Mesenchymal stem cell (in vitro differentiated cells and primary cell): ENCODE results near the gene ATP8A1.

Experiments used
- DNase-seq: peaks from one replicate; pipeline ENCODE4 v3.0.0-alpha.2; 2013
- H2AFZ ChIP-seq: one replicate; pipeline ENCODE4 v1.6.1; 2013; ENCODE audit warnings: low read depth, mild to moderate bottlenecking, control low read depth, inconsistent platforms, low read length, moderate library complexity
- H2AK5ac ChIP-seq: 2 replicates; pipeline ENCODE4 v1.6.1; 2013; ENCODE audit warnings: low read length, moderate library complexity, mild to moderate bottlenecking, inconsistent platforms; ENCODE audit not compliant: severe bottlenecking
- H2BK120ac ChIP-seq: one replicate; pipeline ENCODE4 v1.6.1; 2013; ENCODE audit warnings: low read depth, mild to moderate bottlenecking, inconsistent platforms, low read length, moderate library complexity
- H2BK12ac ChIP-seq, 2 experiments: one replicate each; pipeline ENCODE4 v1.6.1; 2013; ENCODE audit warnings: inconsistent platforms in 2 of 2, low read length in 2 of 2, mild to moderate bottlenecking in 2 of 2, moderate library complexity in 2 of 2, control low read depth in 1 of 2
- H2BK15ac ChIP-seq: one replicate; pipeline ENCODE4 v1.6.1; 2013; ENCODE audit warnings: mild to moderate bottlenecking, low read depth, inconsistent platforms; ENCODE audit not compliant: poor library complexity, severe bottlenecking
- H2BK5ac ChIP-seq: 2 replicates; pipeline ENCODE4 v1.6.1; 2013; ENCODE audit warnings: low read depth, mild to moderate bottlenecking, low read length, control low read depth, inconsistent platforms; ENCODE audit not compliant: poor library complexity, severe bottlenecking
- H3K14ac ChIP-seq, 2 experiments: one replicate each; pipeline ENCODE4 v1.6.1; 2013; ENCODE audit warnings: inconsistent platforms in 2 of 2, low read length in 2 of 2, control low read depth in 1 of 2, mild to moderate bottlenecking in 1 of 2, moderate library complexity in 1 of 2
- H3K18ac ChIP-seq, 2 experiments: one replicate each; pipeline ENCODE4 v1.6.1; 2013; ENCODE audit warnings: inconsistent platforms in 2 of 2, low read length in 2 of 2, control low read depth in 1 of 2, low read depth in 1 of 2, mild to moderate bottlenecking in 1 of 2
- H3K23ac ChIP-seq, 2 experiments: one replicate each; pipeline ENCODE4 v1.6.1; 2013; ENCODE audit warnings: inconsistent platforms in 2 of 2, low read length in 2 of 2, mild to moderate bottlenecking in 2 of 2, moderate library complexity in 2 of 2, control low read depth in 1 of 2
- H3K27ac ChIP-seq: 2 replicates; pipeline ENCODE4 v1.5.1; 2013; ENCODE audit warnings: mild to moderate bottlenecking, moderate library complexity, low read length, control low read depth, inconsistent platforms; ENCODE audit not compliant: poor library complexity, severe bottlenecking
- H3K27me3 ChIP-seq, 2 experiments: 2 replicates each; pipeline versions ENCODE4 v1.6.1 to v1.7.0; 2013; ENCODE audit warnings: low read length in 2 of 2, mild to moderate bottlenecking in 2 of 2, moderate library complexity in 2 of 2, control low read depth in 1 of 2, inconsistent platforms in 1 of 2; ENCODE audit not compliant: control insufficient read depth in 1 of 2, insufficient read depth in 1 of 2
- H3K36me3 ChIP-seq, 2 experiments: 2 replicates each; pipeline versions ENCODE4 v1.6.1 to v1.7.0; 2013; ENCODE audit warnings: low read length in 2 of 2, control low read depth in 1 of 2, inconsistent platforms in 1 of 2, low read depth in 1 of 2, mild to moderate bottlenecking in 1 of 2; ENCODE audit not compliant: insufficient read depth in 2 of 2, control insufficient read depth in 1 of 2
- H3K4ac ChIP-seq, 2 experiments: one replicate each; pipeline ENCODE4 v1.6.1; 2013; ENCODE audit warnings: inconsistent platforms in 2 of 2, low read length in 2 of 2, mild to moderate bottlenecking in 2 of 2, moderate library complexity in 2 of 2, control low read depth in 1 of 2, low read depth in 1 of 2
- H3K4me1 ChIP-seq: 2 replicates; pipeline ENCODE4 v1.6.1; 2013; ENCODE audit warnings: low read depth, low read length, control low read depth; ENCODE audit not compliant: control insufficient read depth, insufficient read depth
- H3K4me2 ChIP-seq: 2 replicates; pipeline ENCODE4 v1.6.1; 2013; ENCODE audit warnings: low read length, mild to moderate bottlenecking, inconsistent platforms; ENCODE audit not compliant: poor library complexity, severe bottlenecking
- H3K4me3 ChIP-seq, 2 experiments: 2 replicates each; pipeline versions ENCODE4 v1.5.1 to v1.7.0; 2013; ENCODE audit warnings: low read length in 2 of 2, mild to moderate bottlenecking in 2 of 2, control low read depth in 1 of 2, low read depth in 1 of 2; ENCODE audit not compliant: insufficient read depth in 1 of 2
- H3K79me1 ChIP-seq: replicated peaks from 2 replicates; pipeline ENCODE4 v1.6.1; 2013; ENCODE audit warnings: mild to moderate bottlenecking, control low read depth, low read length, inconsistent platforms; ENCODE audit not compliant: poor library complexity, severe bottlenecking
- H3K9ac ChIP-seq: 2 replicates; pipeline ENCODE4 v1.7.0; 2013; ENCODE audit warnings: mild to moderate bottlenecking, low read length, moderate library complexity
- H3K9me3 ChIP-seq: 2 replicates; pipeline ENCODE4 v1.7.0; 2013; ENCODE audit warnings: mild to moderate bottlenecking, low read length; ENCODE audit not compliant: control insufficient read depth
- H4K8ac ChIP-seq: one replicate; pipeline ENCODE4 v1.6.1; 2013; ENCODE audit warnings: inconsistent platforms, mild to moderate bottlenecking, low read length, moderate library complexity
- H4K91ac ChIP-seq: one replicate; pipeline ENCODE4 v1.6.1; 2013; ENCODE audit warnings: mild to moderate bottlenecking, low read length, inconsistent platforms
- WGBS: methylation state at CpG from one replicate; pipeline ENCODE4 v1.1.7; 2013; ENCODE audit warnings: mixed read lengths; 5-methylcytosine and 5-hydroxymethylcytosine counted together

Gene ATP8A1

DNA sequence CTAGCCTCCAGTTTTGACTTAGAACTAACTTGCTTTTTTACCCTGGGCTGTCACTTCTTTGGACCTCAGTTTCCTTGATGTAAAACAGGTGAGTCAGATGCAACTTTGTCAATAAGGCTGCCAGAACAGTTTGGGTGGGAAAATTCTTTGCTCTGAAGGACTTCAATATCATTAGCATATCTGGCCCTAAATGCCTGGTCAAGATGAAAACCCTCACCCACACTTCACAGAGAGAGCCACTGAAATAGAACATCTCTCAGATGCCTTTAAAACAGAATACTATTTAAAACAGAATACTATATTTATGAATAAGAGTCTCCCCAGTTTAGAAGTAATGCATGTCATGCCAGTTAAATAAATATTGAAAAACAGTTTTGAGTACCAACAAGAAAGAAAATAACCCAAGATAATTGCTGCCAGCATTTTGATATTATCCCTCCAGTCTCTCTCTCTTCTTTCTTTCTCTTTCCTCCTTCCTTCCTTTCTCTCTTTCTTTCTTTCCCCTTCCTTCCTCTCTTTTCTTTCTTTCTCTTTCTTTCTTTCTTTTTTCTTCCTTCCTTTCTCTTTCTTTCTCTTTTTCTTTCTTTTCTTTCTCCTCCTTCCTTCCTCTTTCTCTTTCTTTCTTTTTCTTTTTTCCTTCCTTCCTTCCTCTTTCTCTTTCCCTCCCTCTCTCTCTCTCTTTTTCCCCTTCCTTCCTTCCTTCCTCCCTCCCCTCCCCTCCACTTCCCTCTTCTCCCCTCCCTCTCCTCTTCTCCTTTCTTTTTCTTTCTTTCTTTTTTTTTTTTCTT lies 292.4 kb downstream of the ATP8A1 start:
- DNase-seq: no peak
- H2AK5ac ChIP-seq: no peak overlapping the region
- H3K23ac ChIP-seq: no peak overlapping the region
- H3K4ac ChIP-seq: no peak overlapping the region
- H2BK120ac ChIP-seq: no peak overlapping the region
- H4K8ac ChIP-seq: no peak overlapping the region
- no peak overlapping the region for H2AFZ ChIP-seq
- no peaks in the 10 kb centered on the region for H3K27me3 ChIP-seq
- no peak overlapping the region for H3K4me3 ChIP-seq
- H2BK12ac ChIP-seq: no peak overlapping the region
- no peak overlapping the region for H2BK5ac ChIP-seq
- H3K4me2 ChIP-seq: no peak overlapping the region
- no peak overlapping the region for H3K27ac ChIP-seq
- H3K14ac ChIP-seq: no peak overlapping the region
- H3K4me1 ChIP-seq: peaks cover 2% of the 10 kb centered on the region
- H3K9me3 ChIP-seq: no peaks in the 10 kb centered on the region
- peaks cover 0 to under 1% of the 10 kb centered on the region in 2 experiments for H3K36me3 ChIP-seq
- no peak overlapping the region for H3K18ac ChIP-seq
- no peaks in the 10 kb centered on the region for H3K79me1 ChIP-seq
- H4K91ac ChIP-seq: no peak overlapping the region
- H3K9ac ChIP-seq: no peak overlapping the region
- H2BK15ac ChIP-seq: no peak overlapping the region

DNA sequence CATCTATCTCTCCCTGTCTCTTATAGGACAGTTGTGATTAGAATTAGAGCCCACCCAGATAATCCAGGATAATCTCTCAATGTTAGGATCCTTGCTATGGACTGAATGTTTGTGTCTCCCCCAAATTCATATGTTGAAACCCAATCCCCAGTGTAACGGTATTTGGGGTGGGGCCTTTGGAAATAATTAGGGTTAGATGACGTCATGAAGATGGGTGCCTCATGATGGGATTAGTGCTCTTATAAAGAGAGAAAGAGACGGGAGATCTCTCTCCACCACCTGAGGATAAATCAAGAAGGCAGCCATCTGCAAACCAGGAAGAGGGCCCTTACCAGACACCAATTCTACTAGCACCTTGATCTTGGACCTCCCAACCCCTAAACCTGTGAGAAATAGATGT lies 293.3 kb downstream of the ATP8A1 start:
- no peak overlapping the region for H2BK120ac ChIP-seq
- no peak overlapping the region for H2AFZ ChIP-seq
- no peak overlapping the region for H2BK15ac ChIP-seq
- no peaks in the 10 kb centered on the region for H3K27me3 ChIP-seq
- no peak overlapping the region for H4K91ac ChIP-seq
- no peak overlapping the region for H2BK5ac ChIP-seq
- no peaks in the 10 kb centered on the region for H3K9me3 ChIP-seq
- H3K36me3 ChIP-seq: no peaks in the 10 kb centered on the region
- no peak overlapping the region for H4K8ac ChIP-seq
- H3K4me2 ChIP-seq: no peak overlapping the region
- no peak overlapping the region for H3K27ac ChIP-seq
- DNase-seq: no peak
- H3K4ac ChIP-seq: no peak overlapping the region
- no peak overlapping the region for H3K4me3 ChIP-seq
- WGBS: 83% methylated on average over 1 of the region's 3 CpGs
- no peak overlapping the region for H2AK5ac ChIP-seq
- no peak overlapping the region for H3K18ac ChIP-seq
- no peak overlapping the region for H3K14ac ChIP-seq
- no peak overlapping the region for H3K9ac ChIP-seq
- H3K23ac ChIP-seq: no peak overlapping the region
- no peaks in the 10 kb centered on the region for H3K79me1 ChIP-seq
- H3K4me1 ChIP-seq: peaks cover 2% of the 10 kb centered on the region
- H2BK12ac ChIP-seq: no peak overlapping the region

DNA sequence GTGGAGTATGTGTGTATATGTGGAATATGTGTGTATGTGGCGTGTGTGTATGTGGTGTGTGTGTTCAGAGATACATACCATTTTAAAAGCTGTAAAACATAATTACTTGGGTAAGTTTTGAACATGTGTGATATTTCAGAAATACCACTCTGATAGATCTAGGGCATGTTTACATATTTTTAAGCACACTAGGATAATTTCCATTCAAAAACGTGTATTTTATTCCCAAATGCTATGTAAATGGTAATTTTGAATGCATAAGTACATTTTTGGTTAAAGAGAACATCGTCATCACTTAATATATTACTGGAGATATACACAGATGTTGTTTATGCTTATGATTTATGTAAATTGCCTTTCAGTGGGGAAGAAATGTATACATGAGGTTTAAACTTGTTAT lies 294.3 kb downstream of the ATP8A1 start:
- Histone ChIP-seq H3K79me1 (no peaks in the 10 kb centered on the region), H2AK5ac (no peak overlapping the region), H2BK15ac (no peak overlapping the region), H3K4ac (no peak overlapping the region), H3K23ac (no peak overlapping the region), H3K4me3 (no peak overlapping the region), H4K91ac (no peak overlapping the region), H3K4me2 (no peak overlapping the region), H2BK12ac (no peak overlapping the region), H3K4me1 (peaks cover 2% of the 10 kb centered on the region), H2BK120ac (no peak overlapping the region), H3K36me3 (no peaks in the 10 kb centered on the region), H3K27me3 (no peaks in the 10 kb centered on the region), H3K18ac (no peak overlapping the region), H3K27ac (no peak overlapping the region), H3K9me3 (no peaks in the 10 kb centered on the region), H2BK5ac (no peak overlapping the region), H3K14ac (no peak overlapping the region), H3K9ac (no peak overlapping the region), H2AFZ (no peak overlapping the region), H4K8ac (no peak overlapping the region)
- WGBS: no CpG with 5 or more reads among the region's 3 CpGs
- no peak for DNase-seq

DNA sequence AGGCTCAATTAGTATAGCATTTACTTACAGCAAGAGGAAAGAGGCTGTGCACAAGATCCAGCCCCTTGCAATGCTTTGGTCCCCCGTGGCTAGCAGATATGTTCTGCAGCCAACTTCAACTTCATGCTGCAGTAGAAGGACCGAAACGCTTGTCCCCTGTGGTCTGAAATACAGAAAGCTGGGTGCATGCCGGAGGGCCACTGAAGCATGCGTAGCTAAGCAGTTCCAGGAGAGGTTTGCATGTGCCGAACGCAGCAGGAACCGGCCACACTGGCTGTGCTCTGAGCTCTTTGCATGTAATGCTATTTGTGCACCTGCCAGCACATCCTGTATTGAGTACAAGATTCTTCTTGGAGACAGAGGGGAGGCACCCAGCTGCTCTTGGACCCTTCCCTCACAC lies 295.4 kb downstream of the ATP8A1 start:
- Histone ChIP-seq H2BK15ac (no peak overlapping the region), H3K27ac (no peak overlapping the region), H3K14ac (no peak overlapping the region), H3K27me3 (no peaks in the 10 kb centered on the region), H3K4me1 (peaks cover 2% of the 10 kb centered on the region), H3K4me2 (no peak overlapping the region), H3K4me3 (no peak overlapping the region), H2BK5ac (no peak overlapping the region), H4K91ac (no peak overlapping the region), H3K36me3 (no peaks in the 10 kb centered on the region), H2AFZ (no peak overlapping the region), H3K18ac (no peak overlapping the region), H3K9me3 (no peaks in the 10 kb centered on the region), H3K79me1 (no peaks in the 10 kb centered on the region), H2AK5ac (no peak overlapping the region), H3K9ac (no peak overlapping the region), H4K8ac (no peak overlapping the region), H2BK12ac (no peak overlapping the region), H2BK120ac (no peak overlapping the region), H3K4ac (no peak overlapping the region), H3K23ac (no peak overlapping the region)
- WGBS: 93% methylated on average over 8 of the region's 8 CpGs
- DNase-seq: no peak
